GM12892 (cell line): Measurements from ENCODE around the gene STK10. TPM values are rescaled to one million over a fixed set of nuclear protein-coding genes. Genes with fewer than 3 reads are reported as not detected.

Source experiments
- DNase-seq: peaks from one replicate; pipeline ENCODE4 v3.0.0; 2011; ENCODE audit not compliant: insufficient read length
- FAIRE-seq: peaks from 2 replicates; lab custom pipeline; 2011; peaks lifted over from hg19 to GRCh38; lab: Jason Lieb, UNC
- POLR2A ChIP-seq: IDR thresholded peaks from 2 replicates; pipeline ENCODE4 v1.6.1; 2011; ENCODE audit warnings: low read depth, low read length, control low read depth
- POLR2AphosphoS5 ChIP-seq: IDR thresholded peaks from 2 replicates; pipeline ENCODE4 v1.6.1; 2011; ENCODE audit warnings: low read depth, low read length, control low read depth
- TAF1 ChIP-seq: IDR thresholded peaks from 2 replicates; pipeline ENCODE4 v1.6.1; 2011; ENCODE audit warnings: low read depth, mild to moderate bottlenecking, control low read depth, low read length, borderline replicate concordance
- polyA plus RNA-seq: library from polyadenylated mRNA; unstranded; fragments of >200 nt; gene quantifications from one replicate; pipeline ENCODE4 v1.2.1, GENCODE V29; 2012; ENCODE audit warnings: missing spikeins, inconsistent platforms; ENCODE audit not compliant: missing spikeins

The STK10 gene
- polyA plus RNA-seq: 30.6 TPM

- no peak for TF ChIP-seq POLR2AphosphoS5
- 0 out of 2 replicates have a peak, but pooled peaks have one; percentile 56 for TF ChIP-seq POLR2A
- DNase-seq (peak; percentile 94), FAIRE-seq (peak; percentile 94)
Observed at GRCh38 chr5:172188033-172188892, at the start of gene STK10. Gene STK10, minus strand, starts transcription at chr5:172188224. Its CDS starts 182 bp downstream, at chr5:172188042.

- FAIRE-seq (peak; percentile 87), DNase-seq (no peak)
- TF ChIP-seq TAF1: no peak
- TF ChIP-seq POLR2A: no peak
- no peak for TF ChIP-seq POLR2AphosphoS5
Observed at GRCh38 chr5:172235827-172236736, 48.1 kb upstream of the STK10 start.

GRCh38 chr5:172235132-172235780 lies 47.2 kb upstream of the STK10 start:
- no peak for TF ChIP-seq POLR2AphosphoS5
- TF ChIP-seq TAF1: no peak
- no peak for TF ChIP-seq POLR2A
- FAIRE-seq (peak; percentile 66), DNase-seq (no peak)

- FAIRE-seq: no peak
- TF ChIP-seq POLR2AphosphoS5: no peak
- TF ChIP-seq TAF1: no peak
- TF ChIP-seq POLR2A: no peak
- no peak for DNase-seq
Observed at GRCh38 chr5:172234031-172234430, 46.0 kb upstream of the STK10 start.

- FAIRE-seq: no peak
- DNase-seq: no peak
- TF ChIP-seq POLR2AphosphoS5: no peak
- TF ChIP-seq TAF1: no peak
- no peak for TF ChIP-seq POLR2A
Observed at GRCh38 chr5:172229904-172230303, 41.9 kb upstream of the STK10 start.

GRCh38 chr5:172224996-172225395 lies 37.0 kb upstream of the STK10 start:
- TF ChIP-seq POLR2A: no peak
- no peak for TF ChIP-seq TAF1
- TF ChIP-seq POLR2AphosphoS5: no peak; the same call in 1 of the 2 replicates
- DNase-seq (no peak), FAIRE-seq (peak; percentile 81)

- DNase-seq (peak; percentile 17), FAIRE-seq (peak; percentile 89)
- TF ChIP-seq POLR2A: no peak
- TF ChIP-seq POLR2AphosphoS5: 0 out of 2 replicates have a peak, but pooled peaks have one; percentile 21
- TF ChIP-seq TAF1: no peak
Observed at GRCh38 chr5:172223901-172224873, 36.2 kb upstream of the STK10 start.

GRCh38 chr5:172219296-172219695 lies 31.3 kb upstream of the STK10 start:
- TF ChIP-seq POLR2A (no peak), TAF1 (no peak), POLR2AphosphoS5 (no peak)
- DNase-seq: no peak
- FAIRE-seq: no peak

GRCh38 chr5:172216345-172216744 lies 28.3 kb upstream of the STK10 start:
- FAIRE-seq (no peak), DNase-seq (no peak)
- TF ChIP-seq POLR2A: no peak
- no peak for TF ChIP-seq POLR2AphosphoS5
- TF ChIP-seq TAF1: no peak

- no peak for TF ChIP-seq POLR2AphosphoS5
- no peak for TF ChIP-seq POLR2A
- no peak for TF ChIP-seq TAF1
- FAIRE-seq (no peak), DNase-seq (no peak)
Observed at GRCh38 chr5:172213126-172213525, 25.1 kb upstream of the STK10 start.
